OCI-LY3 (cell line): ENCODE results near the gene KLHL2.
A peak's percentile ranks its signal among the peaks of the same experiment; 100 is the strongest.
"Not testable (repeated sequence)": the region's sequence is repeated elsewhere in the genome, so short reads cannot be mapped to it uniquely, and the experiment has no call there.

ENCODE experiments used
- H2AFZ ChIP-seq: fragments of 200-600, 300-600 bp; shearing (Covaris generic); 2 replicates; pipeline ENCODE4 v1.6.0; 2014; ENCODE audit warnings: antibody characterized with exemption, low read depth, low read length
- H3K27ac ChIP-seq: fragments of 200-600, 300-600 bp; sonication (generic); 2 replicates; pipeline ENCODE4 v1.5.1; 2014; ENCODE audit warnings: mild to moderate bottlenecking, low read length, moderate library complexity, mixed read lengths
- H3K27me3 ChIP-seq: fragments of 200-600, 300-600 bp; sonication (generic); 2 replicates; pipeline ENCODE4 v1.6.1; 2014; ENCODE audit warnings: low read depth, low read length, mixed read lengths
- H3K36me3 ChIP-seq: fragments of 200-600, 300-600 bp; sonication (generic); replicated peaks from 2 replicates; pipeline ENCODE3; 2014; ENCODE audit warnings: low read depth, low read length, mixed read lengths
- H3K4me1 ChIP-seq: fragments of 300-600, 200-600 bp; sonication (generic); 2 replicates; pipeline ENCODE4 v1.6.1; 2014; ENCODE audit warnings: low read length, mixed read lengths
- H3K4me2 ChIP-seq: fragments of 200-600, 300-600 bp; sonication (generic); 2 replicates; pipeline ENCODE4 v1.6.1; 2014; ENCODE audit warnings: low read length, mixed read lengths
- H3K4me3 ChIP-seq: fragments of 300-600, 200-600 bp; sonication (generic); 2 replicates; pipeline ENCODE4 v1.5.1; 2014; ENCODE audit warnings: antibody characterized with exemption, mild to moderate bottlenecking, low read length, moderate library complexity
- H3K79me2 ChIP-seq: fragments of 300-600, 200-600 bp; shearing (Covaris generic); 2 replicates; pipeline ENCODE4 v1.6.1; 2014; ENCODE audit warnings: mild to moderate bottlenecking, low read length, mixed read lengths
- H3K9ac ChIP-seq: fragments of 300-600, 200-600 bp; shearing (Covaris generic); 2 replicates; pipeline ENCODE4 v1.6.0; 2014; ENCODE audit warnings: mild to moderate bottlenecking, low read length, moderate library complexity
- H3K9me3 ChIP-seq: fragments of 200-600, 300-600 bp; shearing (Covaris generic); 2 replicates; pipeline ENCODE4 v1.6.1; 2014; ENCODE audit warnings: low read length, mixed read lengths; ENCODE audit not compliant: insufficient read depth
- H4K20me1 ChIP-seq: fragments of 200-600, 300-600 bp; sonication (generic); 2 replicates; pipeline ENCODE4 v1.6.1; 2016; ENCODE audit warnings: low read length, mixed read lengths; ENCODE audit not compliant: insufficient read depth
- CTCF ChIP-seq: fragments of 200-600, 300-600 bp; sonication (generic); IDR thresholded peaks from 2 replicates; pipeline ENCODE4 v1.5.1; 2014; ENCODE audit warnings: antibody characterized with exemption, low read length, low read depth

Gene KLHL2

DNA sequence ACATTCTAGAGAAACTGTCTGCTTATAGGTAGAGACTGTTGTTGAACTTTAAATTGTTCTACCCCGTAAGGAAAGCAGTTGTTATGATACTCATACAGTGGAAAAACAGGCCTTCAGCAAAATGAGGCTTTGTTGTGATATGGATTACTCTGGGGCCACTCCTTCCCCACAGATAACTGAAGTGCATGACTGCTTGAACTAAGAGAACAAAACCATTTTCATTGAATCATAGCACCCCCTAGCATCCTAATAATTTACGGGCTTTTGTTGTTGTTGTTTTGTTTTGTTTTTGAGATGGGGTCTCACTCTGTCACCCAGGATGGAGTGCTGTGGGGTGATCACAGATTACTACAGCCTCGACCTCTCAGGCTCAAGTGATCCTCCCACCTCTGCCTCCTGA is 54.9 kb downstream of the KLHL2 start:
- not testable (repeated sequence) for H3K79me2 ChIP-seq, H3K9me3 ChIP-seq, H4K20me1 ChIP-seq, H3K4me2 ChIP-seq, H2AFZ ChIP-seq, H3K27me3 ChIP-seq, H3K36me3 ChIP-seq, H3K27ac ChIP-seq, H3K9ac ChIP-seq, H3K4me3 ChIP-seq, H3K4me1 ChIP-seq
- TF ChIP-seq CTCF: 0 out of 2 replicates have a peak, but pooled peaks have one; percentile 16

DNA sequence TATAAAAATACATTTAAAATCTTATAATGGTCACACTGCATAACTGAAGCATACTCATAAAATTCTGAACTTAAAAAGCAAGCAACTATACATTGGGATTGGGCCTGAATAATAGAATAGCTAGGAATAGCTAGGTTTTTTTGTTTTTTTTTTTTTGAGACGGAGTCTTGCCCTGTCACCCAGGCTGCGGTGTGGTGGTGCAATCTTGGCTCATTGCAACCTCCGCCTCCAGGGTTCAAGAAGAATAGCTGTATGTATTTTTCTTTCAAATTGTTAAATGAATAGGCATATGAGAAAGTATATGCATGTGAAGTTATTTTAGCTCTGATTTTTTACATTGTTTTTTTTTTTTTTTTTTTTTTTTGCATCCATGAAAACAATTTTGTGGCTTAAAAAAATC is 56.1 kb downstream of the KLHL2 start:
- not testable (repeated sequence) for H3K4me1 ChIP-seq, H3K79me2 ChIP-seq, H3K27me3 ChIP-seq, H3K36me3 ChIP-seq, H3K4me2 ChIP-seq, H3K4me3 ChIP-seq, H3K27ac ChIP-seq, H4K20me1 ChIP-seq, H2AFZ ChIP-seq, H3K9me3 ChIP-seq, H3K9ac ChIP-seq

- not testable (repeated sequence) for H3K4me2 ChIP-seq, H3K9ac ChIP-seq, H3K4me3 ChIP-seq, H3K27me3 ChIP-seq, H3K4me1 ChIP-seq, H3K27ac ChIP-seq, H2AFZ ChIP-seq, H3K79me2 ChIP-seq, H4K20me1 ChIP-seq, H3K36me3 ChIP-seq, H3K9me3 ChIP-seq
Measured at GRCh38 chr4:165269931-165270330, 62.6 kb downstream of the KLHL2 start.

DNA sequence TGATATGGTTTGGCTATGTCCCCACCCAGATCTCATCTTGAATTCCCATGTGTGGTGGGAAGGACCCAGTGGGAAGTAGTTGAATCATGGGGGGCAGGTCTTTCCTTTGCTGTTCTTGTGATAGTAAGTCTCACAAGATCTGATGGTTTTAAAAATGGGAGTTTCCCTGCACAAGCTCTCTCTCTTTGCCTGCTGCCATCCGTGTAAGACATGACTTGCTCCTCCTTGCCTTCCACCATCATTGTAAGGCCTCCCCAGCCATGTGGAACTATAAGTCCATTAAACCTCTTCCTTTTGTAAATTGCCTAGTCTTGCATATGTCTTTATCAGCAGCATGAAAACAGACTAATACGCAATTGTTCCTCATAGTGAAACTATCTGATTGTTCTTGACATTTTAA is 66.1 kb downstream of the KLHL2 start:
- not testable (repeated sequence) for H2AFZ ChIP-seq, H4K20me1 ChIP-seq, H3K4me1 ChIP-seq, H3K4me2 ChIP-seq, H3K79me2 ChIP-seq, H3K27ac ChIP-seq, H3K36me3 ChIP-seq, H3K9me3 ChIP-seq, H3K9ac ChIP-seq, H3K4me3 ChIP-seq, H3K27me3 ChIP-seq

DNA sequence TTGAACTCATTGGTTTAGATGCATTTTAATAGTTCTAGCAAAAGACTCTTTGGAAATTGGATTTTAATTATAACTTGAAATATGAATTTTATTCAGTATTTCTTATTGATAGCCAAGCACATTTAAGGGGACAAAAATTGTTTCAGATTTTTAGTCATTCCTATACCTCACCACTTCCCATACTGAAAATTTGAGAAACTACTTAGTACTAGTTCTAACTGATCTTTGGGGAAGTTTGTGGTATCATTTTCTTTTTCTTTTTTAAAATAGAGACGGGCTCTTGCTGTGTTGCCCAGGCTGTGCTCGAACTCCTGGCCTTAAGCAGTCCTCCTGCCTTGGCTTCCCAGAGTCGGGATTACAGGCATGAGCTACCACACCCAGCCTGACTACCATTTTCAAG is 68.0 kb downstream of the KLHL2 start:
- H2AFZ ChIP-seq, H4K20me1 ChIP-seq, H3K27ac ChIP-seq, H3K36me3 ChIP-seq, H3K9me3 ChIP-seq, H3K4me1 ChIP-seq, H3K79me2 ChIP-seq, H3K4me3 ChIP-seq, H3K4me2 ChIP-seq, H3K9ac ChIP-seq, H3K27me3 ChIP-seq: not testable (repeated sequence)

DNA sequence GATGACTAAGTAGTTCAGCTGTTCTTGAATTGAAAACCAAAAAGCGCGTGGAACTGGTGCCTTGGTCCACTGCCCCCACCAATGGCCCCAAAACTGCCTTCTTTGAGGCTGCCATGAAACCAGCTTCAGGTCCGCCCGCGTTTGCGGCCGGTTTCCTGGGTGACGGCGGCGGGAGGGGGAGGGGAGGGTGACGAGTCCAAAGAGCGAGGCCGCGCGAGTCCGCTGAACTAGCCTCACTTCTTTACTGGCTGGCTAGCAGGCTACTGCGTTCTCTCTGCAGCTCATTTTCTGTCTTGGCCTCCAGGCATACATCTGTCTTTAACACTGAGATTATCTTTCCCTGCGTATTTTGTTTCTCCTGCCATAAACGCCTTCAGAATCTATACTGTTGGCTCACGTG is 72.2 kb downstream of the KLHL2 start:
- H3K27me3 ChIP-seq: not testable (repeated sequence)

GRCh38 chr4:165284697-165285096 is 77.3 kb downstream of the KLHL2 start:
- not testable (repeated sequence) for H3K4me1 ChIP-seq, H3K27ac ChIP-seq, H3K4me2 ChIP-seq, H4K20me1 ChIP-seq, H3K9me3 ChIP-seq, H3K36me3 ChIP-seq, H3K9ac ChIP-seq, H3K27me3 ChIP-seq, H3K79me2 ChIP-seq, H2AFZ ChIP-seq, H3K4me3 ChIP-seq

More for the DNA sequence above, 72.2 kb downstream of the KLHL2 start:
- H3K79me2 ChIP-seq, H4K20me1 ChIP-seq, H3K9ac ChIP-seq, H2AFZ ChIP-seq, H3K27ac ChIP-seq, H3K36me3 ChIP-seq, H3K4me3 ChIP-seq, H3K4me1 ChIP-seq, H3K4me2 ChIP-seq, H3K9me3 ChIP-seq: not testable (repeated sequence)

DNA sequence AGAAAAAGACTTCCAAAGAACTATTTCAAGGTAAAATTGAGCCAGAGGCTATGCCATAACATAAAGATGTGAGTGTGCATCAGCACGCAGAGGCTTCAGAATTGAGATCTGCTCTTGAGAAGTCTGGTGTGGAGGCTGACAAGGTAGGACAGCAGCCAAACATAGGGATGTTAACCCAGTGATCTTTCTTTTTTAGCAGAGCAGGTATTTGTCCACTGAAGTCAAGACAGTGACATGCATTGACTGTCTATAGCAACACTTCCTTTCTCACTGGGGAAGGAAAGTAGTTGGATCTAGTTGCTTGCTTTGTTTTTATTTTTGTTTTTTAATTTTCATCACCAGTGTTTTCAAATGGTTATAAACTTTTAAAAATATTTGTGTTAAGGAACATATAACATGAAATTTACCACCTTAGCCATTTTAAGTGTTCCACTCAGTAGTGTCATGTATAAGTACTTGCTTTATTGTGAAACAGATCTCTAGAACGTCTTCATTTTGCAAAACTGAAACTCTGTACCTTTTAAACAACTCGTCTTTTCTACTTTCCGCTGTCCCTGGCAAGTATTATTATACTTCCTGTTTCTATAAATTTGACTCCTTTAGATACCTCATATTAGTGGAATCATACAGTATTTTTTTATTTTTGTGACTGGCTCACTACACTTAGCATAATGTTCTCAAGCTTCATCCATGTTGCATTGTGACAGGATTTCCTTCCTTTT is 79.4 kb downstream of the KLHL2 start:
- not testable (repeated sequence) for H3K9me3 ChIP-seq, H3K4me3 ChIP-seq, H4K20me1 ChIP-seq, H3K4me1 ChIP-seq, H3K27me3 ChIP-seq, H3K36me3 ChIP-seq, H2AFZ ChIP-seq, H3K27ac ChIP-seq, H3K79me2 ChIP-seq, H3K9ac ChIP-seq, H3K4me2 ChIP-seq
